Astrocyte of the cerebellum (primary cell): ENCODE results near the gene GLYR1.

ENCODE experiments used
- DNase-seq: peaks from one replicate; pipeline ENCODE4 v3.0.0-alpha.2; 2011; ENCODE audit warnings: low read depth
- H3K4me3 ChIP-seq: 2 replicates; pipeline ENCODE4 v1.5.1; 2011; ENCODE audit warnings: mild to moderate bottlenecking, low read depth, low read length, moderate library complexity
- CTCF ChIP-seq: IDR thresholded peaks from 2 replicates; pipeline ENCODE4 v1.5.1; 2012; ENCODE audit warnings: low read length, low read depth, moderate library complexity, mild to moderate bottlenecking; ENCODE audit errors: missing control alignments
- in situ Hi-C: cut with HindIII; loops from 2 replicates; pipeline ENCODE4 v1.10.0; 2017; ENCODE audit warnings: low sequenced_read_pairs

Gene GLYR1

GRCh38 chr16:4870138-4870671 is 23.1 kb upstream of the GLYR1 start:
- no peak for TF ChIP-seq CTCF
- in situ Hi-C loops = no loop called here
- no peak overlapping the region for H3K4me3 ChIP-seq
- DNase-seq = no peak

- no peak for TF ChIP-seq CTCF
- no peak for DNase-seq
- H3K4me3 ChIP-seq = no peak overlapping the region
- in situ Hi-C loops = loop anchor here (5.0 kb wide), 3 partner anchors 37 to 73 kb away; no protein-coding TSS in a partner anchor
Measured at GRCh38 chr16:4869147-4869805, 22.2 kb upstream of the GLYR1 start.

GRCh38 chr16:4868535-4868934 is 21.4 kb upstream of the GLYR1 start:
- no peak for TF ChIP-seq CTCF
- no peak overlapping the region for H3K4me3 ChIP-seq
- DNase-seq = no peak
- in situ Hi-C loops = loop anchor here (5.0 kb wide), 3 partner anchors 36 to 74 kb away; no protein-coding TSS in a partner anchor

GRCh38 chr16:4868026-4868425 is 20.9 kb upstream of the GLYR1 start:
- TF ChIP-seq CTCF = no peak
- in situ Hi-C loops = loop anchor here (5.0 kb wide), 3 partner anchors 36 to 74 kb away; no protein-coding TSS in a partner anchor
- no peak for DNase-seq
- H3K4me3 ChIP-seq = no peak overlapping the region

GRCh38 chr16:4866586-4866985 is 19.5 kb upstream of the GLYR1 start:
- H3K4me3 ChIP-seq = no peak overlapping the region
- in situ Hi-C loops = loop anchor here (5.0 kb wide), 3 partner anchors 34 to 76 kb away; no protein-coding TSS in a partner anchor
- no peak for TF ChIP-seq CTCF
- no peak for DNase-seq

GRCh38 chr16:4865231-4865860 is 18.3 kb upstream of the GLYR1 start:
- no peak for DNase-seq
- no peak overlapping the region for H3K4me3 ChIP-seq
- no peak for TF ChIP-seq CTCF
- in situ Hi-C loops = loop anchor here (5.0 kb wide), 3 partner anchors 33 to 77 kb away; no protein-coding TSS in a partner anchor
